WTC11 (cell line): ENCODE data around the gene PRSS53.

ENCODE experiments used
- CBFB ChIP-seq: sonication (generic); formaldehyde crosslinking; IDR thresholded peaks from 2 replicates; pipeline ENCODE4 v1.8.1; 2022; ENCODE audit warnings: mild to moderate bottlenecking, low read depth, missing genetic modification reagents
- GTF2I ChIP-seq: fragments of 250-450 bp; sonication (Bioruptor Pico); conservative IDR thresholded peaks from 2 replicates; pipeline ENCODE4 v1.4.0; 2021; ENCODE audit warnings: mild to moderate bottlenecking
- SP1 ChIP-seq: sonication (generic); formaldehyde crosslinking; conservative IDR thresholded peaks from 2 replicates; pipeline ENCODE4 v1.8.1; 2022; ENCODE audit warnings: missing genetic modification reagents
- TEAD1 ChIP-seq: sonication (generic); formaldehyde crosslinking; IDR thresholded peaks from 2 replicates; pipeline ENCODE4 v1.8.0; 2022; ENCODE audit warnings: mild to moderate bottlenecking, missing genetic modification reagents
- ZMAT4 ChIP-seq: fragments of 250-450 bp; sonication (Bioruptor Pico); IDR thresholded peaks from 2 replicates; pipeline ENCODE4 v1.9.0; 2021; ENCODE audit warnings: mild to moderate bottlenecking

- no peak for TF ChIP-seq SP1 (CRISPR knock-in tag)
- TF ChIP-seq TEAD1 (CRISPR knock-in tag), result no peak
- TF ChIP-seq CBFB, result no peak
- no peak for TF ChIP-seq GTF2I
- no peak for TF ChIP-seq ZMAT4
Observed at GRCh38 chr16:31108794-31109558, 20.2 kb upstream of the PRSS53 start.
